Mammary epithelial cell (primary cell): ENCODE measurements around the gene MPIG6B.

ENCODE experiments used
- EZH2 ChIP-seq: IDR thresholded peaks from 2 replicates; pipeline ENCODE4 v1.6.1; 2012; ENCODE audit warnings: low read length, inconsistent platforms, borderline replicate concordance
- TF ChIP-seq, protein P1 (sequence below), 2 donors: IDR thresholded peaks in 1 of 2; conservative IDR thresholded peaks in 1 of 2; 2 replicates each; pipeline ENCODE4 v1.5.1; 2011 to 2012; ENCODE audit warnings: inconsistent platforms in 2 of 2, low read length in 2 of 2, mild to moderate bottlenecking in 2 of 2, control low read depth in 1 of 2, low read depth in 1 of 2; ENCODE audit not compliant: insufficient read depth in 1 of 2; ENCODE audit errors: extremely low read depth in 1 of 2

DNA sequence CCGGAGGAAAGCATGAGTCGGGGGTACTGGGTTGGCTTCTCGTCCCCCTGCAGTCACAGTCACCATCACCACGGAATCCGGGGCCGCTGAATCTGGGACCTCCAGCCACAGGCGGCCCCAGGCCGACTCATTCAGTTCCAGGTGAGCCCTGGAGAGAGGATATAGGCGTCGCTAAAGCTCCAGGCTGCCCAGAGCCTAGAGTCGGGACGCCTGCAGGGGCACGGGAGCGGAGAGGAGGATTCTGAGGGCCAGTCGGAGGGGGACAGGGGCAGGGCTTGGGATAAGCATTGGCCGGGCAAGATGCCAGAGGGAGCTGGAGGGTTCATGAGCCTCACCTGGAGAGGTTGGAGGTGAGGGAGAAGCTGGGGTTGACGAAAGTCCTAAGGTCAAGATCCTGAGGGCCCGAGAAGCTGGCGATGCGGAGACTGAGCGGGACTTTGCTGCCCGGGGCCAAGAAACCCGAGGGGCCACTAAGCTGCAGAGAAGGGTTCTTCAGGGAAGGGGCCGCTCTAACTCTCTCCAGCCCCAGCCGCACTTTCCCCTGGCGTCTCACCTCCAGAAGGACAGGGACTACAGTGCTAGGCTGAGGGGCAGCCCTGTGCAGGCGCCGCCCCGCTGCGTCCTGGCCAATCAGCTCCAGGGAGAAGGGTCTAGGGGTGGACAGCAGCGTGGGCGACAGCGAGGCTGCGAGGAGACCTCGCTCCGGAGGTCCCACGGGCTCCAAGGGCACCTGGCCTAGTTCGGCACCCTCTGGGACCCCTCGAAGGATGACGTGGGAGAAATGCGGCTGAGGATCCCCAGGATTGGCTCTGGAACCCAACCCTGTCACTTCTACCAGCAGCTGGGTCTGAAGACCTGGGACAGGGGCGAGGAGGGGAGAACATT is 43.0 kb downstream of the MPIG6B start:
- TF ChIP-seq, protein P1, sequence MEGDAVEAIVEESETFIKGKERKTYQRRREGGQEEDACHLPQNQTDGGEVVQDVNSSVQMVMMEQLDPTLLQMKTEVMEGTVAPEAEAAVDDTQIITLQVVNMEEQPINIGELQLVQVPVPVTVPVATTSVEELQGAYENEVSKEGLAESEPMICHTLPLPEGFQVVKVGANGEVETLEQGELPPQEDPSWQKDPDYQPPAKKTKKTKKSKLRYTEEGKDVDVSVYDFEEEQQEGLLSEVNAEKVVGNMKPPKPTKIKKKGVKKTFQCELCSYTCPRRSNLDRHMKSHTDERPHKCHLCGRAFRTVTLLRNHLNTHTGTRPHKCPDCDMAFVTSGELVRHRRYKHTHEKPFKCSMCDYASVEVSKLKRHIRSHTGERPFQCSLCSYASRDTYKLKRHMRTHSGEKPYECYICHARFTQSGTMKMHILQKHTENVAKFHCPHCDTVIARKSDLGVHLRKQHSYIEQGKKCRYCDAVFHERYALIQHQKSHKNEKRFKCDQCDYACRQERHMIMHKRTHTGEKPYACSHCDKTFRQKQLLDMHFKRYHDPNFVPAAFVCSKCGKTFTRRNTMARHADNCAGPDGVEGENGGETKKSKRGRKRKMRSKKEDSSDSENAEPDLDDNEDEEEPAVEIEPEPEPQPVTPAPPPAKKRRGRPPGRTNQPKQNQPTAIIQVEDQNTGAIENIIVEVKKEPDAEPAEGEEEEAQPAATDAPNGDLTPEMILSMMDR (conservative IDR thresholded peaks at IDR 0.05 in 1 of 2, IDR thresholded peaks at IDR 0.05 in 1 of 2; ENCODE audit: extremely low read depth in 1 of 2, insufficient read depth in 1 of 2, low read depth in 1 of 2, low read length in 2 of 2) = no peak
- TF ChIP-seq EZH2 = no peak
